Bronchial epithelial cell (primary cell): ENCODE data around the gene NOS1AP. TPM values are rescaled to one million over a fixed set of nuclear protein-coding genes. Genes with fewer than 3 reads are reported as not detected.
"Not testable (repeated sequence)": the region's sequence is repeated elsewhere in the genome, so short reads cannot be mapped to it uniquely, and the experiment has no call there.

ENCODE experiments used
- DNase-seq: peaks from one replicate; pipeline ENCODE4 v3.0.0-alpha.2; 2010; ENCODE audit warnings: low read depth
- FAIRE-seq: peaks from 2 replicates; lab custom pipeline; 2011; peaks lifted over from hg19 to GRCh38; lab: Jason Lieb, UNC
- H3K27me3 ChIP-seq: 2 replicates; pipeline ENCODE4 v1.5.1; 2011; ENCODE audit warnings: low read length; ENCODE audit not compliant: control insufficient read depth, insufficient read depth
- H3K36me3 ChIP-seq: 2 replicates; pipeline ENCODE4 v1.5.1; 2011; ENCODE audit warnings: low read length; ENCODE audit not compliant: control insufficient read depth, insufficient read depth
- H3K4me3 ChIP-seq: 2 replicates; pipeline ENCODE4 v1.5.1; 2011; ENCODE audit warnings: mild to moderate bottlenecking, low read depth, low read length, control low read depth
- CTCF ChIP-seq: IDR thresholded peaks from 2 replicates; pipeline ENCODE4 v1.5.1; 2011; ENCODE audit warnings: mild to moderate bottlenecking, moderate library complexity, low read length, control low read depth, inconsistent platforms; ENCODE audit not compliant: insufficient read depth, severe bottlenecking
- total RNA-seq: library from RNA; depleted of rRNA; stranded (reverse); fragments of >200 nt; gene quantifications from 2 replicates; pipeline ENCODE4 v1.2.1, GENCODE V29; 2014

NOS1AP gene
- total RNA-seq, 1 donor from 2014 or later = 1.3 TPM

GRCh38 chr1:162407539-162407938, 338.0 kb downstream of the NOS1AP start:
- Histone ChIP-seq H3K27me3 (no peaks in the 10 kb centered on the region), H3K4me3 (no peak overlapping the region), H3K36me3 (no peaks in the 10 kb centered on the region)
- DNase-seq = no peak
- TF ChIP-seq CTCF = no peak
- FAIRE-seq = no peak

- no peak for TF ChIP-seq CTCF
- peak; percentile 36 for DNase-seq
- Histone ChIP-seq H3K27me3 (no peaks in the 10 kb centered on the region), H3K36me3 (no peaks in the 10 kb centered on the region), H3K4me3 (no peak within 1 kb of the TSS)
- FAIRE-seq = peak; percentile 79
Measured at GRCh38 chr1:162412002-162412401, 342.5 kb downstream of the NOS1AP start, which contains the start of gene SH2D1B. Gene SH2D1B (minus strand): TSS chr1:162412136. CDS start chr1:162412016, 120 bp downstream.

GRCh38 chr1:162416215-162416614, 346.7 kb downstream of the NOS1AP start:
- FAIRE-seq (no peak), DNase-seq (no peak)
- no peak for TF ChIP-seq CTCF
- H3K36me3 ChIP-seq = no peaks in the 10 kb centered on the region
- no peak overlapping the region for H3K4me3 ChIP-seq
- H3K27me3 ChIP-seq = no peaks in the 10 kb centered on the region

- no peak for TF ChIP-seq CTCF
- Histone ChIP-seq H3K27me3 (no peaks in the 10 kb centered on the region), H3K4me3 (no peak overlapping the region), H3K36me3 (no peaks in the 10 kb centered on the region)
- FAIRE-seq = no peak
- DNase-seq = no peak
Measured at GRCh38 chr1:162416909-162417308, 347.4 kb downstream of the NOS1AP start.

GRCh38 chr1:162417650-162418049, 348.2 kb downstream of the NOS1AP start:
- FAIRE-seq = no peak
- H3K36me3 ChIP-seq = no peaks in the 10 kb centered on the region
- no peak for DNase-seq
- TF ChIP-seq CTCF = no peak
- no peaks in the 10 kb centered on the region for H3K27me3 ChIP-seq
- H3K4me3 ChIP-seq = no peak overlapping the region

- not testable (repeated sequence) for H3K27me3 ChIP-seq, FAIRE-seq
Measured at GRCh38 chr1:162418584-162418983, 349.1 kb downstream of the NOS1AP start.

GRCh38 chr1:162419450-162419931, 350.0 kb downstream of the NOS1AP start:
- H3K27me3 ChIP-seq, H3K36me3 ChIP-seq, FAIRE-seq, H3K4me3 ChIP-seq: not testable (repeated sequence)
- peak; percentile 68 for DNase-seq

More at GRCh38 chr1:162418584-162418983, 349.1 kb downstream of the NOS1AP start:
- not testable (repeated sequence) for H3K36me3 ChIP-seq, DNase-seq, H3K4me3 ChIP-seq
